Liver (tissue), 9 donors: ENCODE measurements around the gene GPR183. TPM values are rescaled to one million over a fixed set of nuclear protein-coding genes. Genes with fewer than 3 reads are reported as not detected.

ENCODE experiments used
- DNase-seq: peaks from one replicate; pipeline ENCODE4 v3.0.0-alpha.2; 2017; ENCODE audit warnings: low spot score
- H3K27ac ChIP-seq, 2 donors: one replicate each; pipeline ENCODE4 v1.7.0; 2013; ENCODE audit warnings: inconsistent platforms in 2 of 2, low read length in 2 of 2, control low read depth in 1 of 2, low read depth in 1 of 2, mild to moderate bottlenecking in 1 of 2
- H3K27me3 ChIP-seq, 4 donors: one replicate each; pipeline versions ENCODE4 v1.6.1 to v1.7.0; 2013; ENCODE audit warnings: low read length in 3 of 4, inconsistent platforms in 1 of 4, mild to moderate bottlenecking in 1 of 4, moderate library complexity in 1 of 4; ENCODE audit not compliant: control insufficient read depth in 4 of 4, insufficient read depth in 4 of 4
- H3K36me3 ChIP-seq, 4 donors: one replicate each; pipeline versions ENCODE4 v1.6.1 to v1.7.0; 2013; ENCODE audit warnings: low read length in 3 of 4, mild to moderate bottlenecking in 3 of 4, low read depth in 1 of 4, moderate library complexity in 1 of 4; ENCODE audit not compliant: control insufficient read depth in 4 of 4, insufficient read depth in 3 of 4
- H3K4me1 ChIP-seq, 4 donors: one replicate each; pipeline versions ENCODE4 v1.6.1 to v1.7.0; 2013; ENCODE audit warnings: low read length in 3 of 4, mild to moderate bottlenecking in 3 of 4, moderate library complexity in 1 of 4; ENCODE audit not compliant: control insufficient read depth in 4 of 4, insufficient read depth in 4 of 4
- H3K4me3 ChIP-seq, 3 donors: one replicate each; pipeline versions ENCODE4 v1.6.1 to v1.7.0; 2013; ENCODE audit warnings: low read length in 3 of 3, control low read depth in 1 of 3, low read depth in 1 of 3, mild to moderate bottlenecking in 1 of 3
- H3K9ac ChIP-seq, 2 donors: one replicate each; pipeline ENCODE4 v1.7.0; 2013; ENCODE audit warnings: low read length in 2 of 2, mild to moderate bottlenecking in 2 of 2, moderate library complexity in 2 of 2, control low read depth in 1 of 2, low read depth in 1 of 2
- H3K9me3 ChIP-seq, 4 donors: one replicate each; pipeline versions ENCODE4 v1.6.1 to v1.7.0; 2013; ENCODE audit warnings: low read length in 3 of 4; ENCODE audit not compliant: control insufficient read depth in 4 of 4
- FOXA1 ChIP-seq: IDR thresholded peaks from 2 replicates; pipeline ENCODE4 v1.6.1; 2016; ENCODE audit warnings: antibody characterized with exemption
- GABPA ChIP-seq, 2 donors: IDR thresholded peaks in 1 of 2; conservative IDR thresholded peaks in 1 of 2; 2 replicates each; pipeline ENCODE4 v1.6.1; 2016; ENCODE audit warnings: antibody characterized with exemption in 2 of 2, mild to moderate bottlenecking in 1 of 2, moderate library complexity in 1 of 2
- HNF4A ChIP-seq, 2 donors: conservative IDR thresholded peaks; 2 replicates each; pipeline ENCODE4 v1.6.1; 2016; ENCODE audit warnings: antibody characterized with exemption in 2 of 2, mild to moderate bottlenecking in 2 of 2
- RAD21 ChIP-seq, 2 donors: IDR thresholded peaks; 2 replicates each; pipeline ENCODE4 v1.6.1; 2016; ENCODE audit warnings: antibody characterized with exemption in 2 of 2, mild to moderate bottlenecking in 2 of 2
- SP1 ChIP-seq: IDR thresholded peaks from 2 replicates; pipeline ENCODE4 v1.6.1; 2018; ENCODE audit warnings: antibody characterized with exemption, mild to moderate bottlenecking
- TAF1 ChIP-seq: conservative IDR thresholded peaks from 2 replicates; pipeline ENCODE4 v1.6.1; 2016; ENCODE audit warnings: antibody characterized with exemption, mild to moderate bottlenecking
- YY1 ChIP-seq: IDR thresholded peaks from 2 replicates; pipeline ENCODE4 v1.6.1; 2016; ENCODE audit warnings: antibody characterized with exemption, mild to moderate bottlenecking
- WGBS: extraction: QIAGEN DNeasy Blood & Tissue Kit; methylation state at CpG from one replicate; pipeline ENCODE4 v1.1.7; 2013; 5-methylcytosine and 5-hydroxymethylcytosine counted together
- polyA plus RNA-seq, 2 donors: library from polyadenylated mRNA; stranded (reverse) in 1 of 2; unstranded in 1 of 2; fragments of 200-250 nt in 1 of 2; fragments of >200 nt in 1 of 2; fragmentation: Nextera tagmentation in 1 of 2; extraction: Ambion mirVana in 1 of 2; gene quantifications; one replicate each; pipeline versions ENCODE4 v1.2.1 to v1.2.3, GENCODE V29; 2013 to 2015
- total RNA-seq, 2 donors: library from RNA; depleted of rRNA; stranded (reverse); fragments of >200 nt; gene quantifications; one replicate each; pipeline ENCODE4 v1.2.3, GENCODE V29; 2014
- TF ChIP-seq, protein P1 (sequence below): IDR thresholded peaks from 2 replicates; pipeline ENCODE4 v1.6.1; 2016; ENCODE audit warnings: antibody characterized with exemption
- TF ChIP-seq, protein P2 (sequence below): IDR thresholded peaks from 2 replicates; pipeline ENCODE4 v1.6.1; 2016; ENCODE audit warnings: antibody characterized with exemption
- donor health status: healthy.
- donor health status: healthy.
- donor health status: healthy.
- donor health status: healthy.
- donor health status: healthy.

Gene GPR183
- total and polyA plus RNA-seq, 4 donors, result 0.89 to 4.3 (median 2.9) TPM

DNA sequence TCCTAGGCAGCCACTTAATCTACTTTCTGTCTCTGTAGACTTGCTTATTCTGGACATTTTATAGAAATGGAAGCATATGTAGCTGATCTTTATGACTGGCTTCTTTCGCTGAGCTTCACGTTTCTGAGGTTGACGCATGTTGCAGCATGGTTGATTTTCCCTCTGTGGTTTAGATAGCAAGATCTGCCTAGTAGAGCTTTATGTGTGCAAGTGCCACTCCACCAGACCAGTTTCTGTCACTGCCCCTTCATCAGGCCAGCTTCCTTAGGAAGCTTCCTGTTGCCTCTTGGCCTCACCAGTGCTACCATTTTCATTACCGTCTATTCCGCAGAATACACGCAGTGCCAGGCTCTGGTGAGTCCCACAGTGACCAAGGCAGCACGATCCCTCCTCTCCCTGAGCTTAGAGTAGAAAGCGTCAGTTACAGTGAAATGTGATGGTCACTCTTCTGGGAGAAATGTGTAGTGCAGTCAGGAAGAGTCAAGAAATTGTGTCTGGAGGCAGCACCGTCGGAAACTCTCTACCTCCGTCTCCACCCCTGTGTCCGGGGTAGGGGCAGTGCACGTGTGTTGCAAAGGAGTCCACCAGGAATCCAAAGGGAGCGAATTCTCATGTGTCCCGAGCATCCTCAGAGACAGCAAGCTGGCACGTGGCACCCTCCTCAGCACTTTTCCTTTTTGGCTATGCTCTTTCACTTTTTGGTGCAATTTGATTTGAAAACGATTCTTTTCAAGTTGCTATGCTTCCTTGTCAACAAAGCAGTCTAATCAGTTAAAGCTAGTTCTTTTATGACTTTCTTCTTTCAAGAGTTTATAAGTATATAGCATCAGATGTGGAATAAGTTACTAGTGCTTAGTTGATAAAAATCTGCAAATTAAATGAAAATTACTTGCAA, 45.4 kb upstream of the GPR183 start:
- Histone ChIP-seq H3K27ac (no peak overlapping the region), H3K4me3 (no peak overlapping the region), H3K4me1 (peaks cover 0 to 12% (median 2%) of the 10 kb centered on the region in 4 donors), H3K9ac (no peak overlapping the region), H3K27me3 (no peaks in the 10 kb centered on the region), H3K9me3 (no peaks in the 10 kb centered on the region), H3K36me3 (peaks cover 3 to 37% (median 11%) of the 10 kb centered on the region in 4 donors)
- TF ChIP-seq HNF4A (conservative IDR thresholded peaks at IDR 0.05) (no peak), RAD21 (IDR thresholded peaks at IDR 0.05) (no peak), GABPA (IDR thresholded peaks at IDR 0.05 in 1 of 2, conservative IDR thresholded peaks at IDR 0.05 in 1 of 2) (no peak), SP1 (no peak)
- TF ChIP-seq, protein P1, sequence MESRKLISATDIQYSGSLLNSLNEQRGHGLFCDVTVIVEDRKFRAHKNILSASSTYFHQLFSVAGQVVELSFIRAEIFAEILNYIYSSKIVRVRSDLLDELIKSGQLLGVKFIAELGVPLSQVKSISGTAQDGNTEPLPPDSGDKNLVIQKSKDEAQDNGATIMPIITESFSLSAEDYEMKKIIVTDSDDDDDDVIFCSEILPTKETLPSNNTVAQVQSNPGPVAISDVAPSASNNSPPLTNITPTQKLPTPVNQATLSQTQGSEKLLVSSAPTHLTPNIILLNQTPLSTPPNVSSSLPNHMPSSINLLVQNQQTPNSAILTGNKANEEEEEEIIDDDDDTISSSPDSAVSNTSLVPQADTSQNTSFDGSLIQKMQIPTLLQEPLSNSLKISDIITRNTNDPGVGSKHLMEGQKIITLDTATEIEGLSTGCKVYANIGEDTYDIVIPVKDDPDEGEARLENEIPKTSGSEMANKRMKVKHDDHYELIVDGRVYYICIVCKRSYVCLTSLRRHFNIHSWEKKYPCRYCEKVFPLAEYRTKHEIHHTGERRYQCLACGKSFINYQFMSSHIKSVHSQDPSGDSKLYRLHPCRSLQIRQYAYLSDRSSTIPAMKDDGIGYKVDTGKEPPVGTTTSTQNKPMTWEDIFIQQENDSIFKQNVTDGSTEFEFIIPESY, result no peak
- WGBS, result 94% methylated on average over 17 of the region's 17 CpGs
- no peak for DNase-seq

DNA sequence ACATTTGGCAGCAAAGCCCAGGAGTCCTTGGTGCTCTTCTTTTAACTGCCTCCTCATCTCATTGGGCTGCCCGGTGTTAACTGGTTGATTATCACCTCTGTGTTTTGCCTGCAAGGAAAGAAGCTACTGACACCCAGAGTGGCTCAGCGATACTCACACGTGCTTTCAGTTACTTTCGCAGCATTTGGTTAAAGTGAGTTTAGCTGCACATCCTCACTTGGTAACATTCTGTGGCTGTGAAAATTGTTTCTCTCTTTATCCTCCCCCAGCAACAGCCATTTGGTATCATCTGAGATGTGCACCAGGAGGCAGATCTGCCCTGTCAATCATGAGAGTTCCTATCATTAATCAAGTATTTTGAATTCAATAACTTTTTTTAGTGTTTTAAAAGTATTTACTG, 44.6 kb upstream of the GPR183 start:
- H3K4me1 ChIP-seq, result peaks cover 0 to 11% (median 1%) of the 10 kb centered on the region in 4 donors
- H3K27ac ChIP-seq, result no peak overlapping the region
- H3K4me3 ChIP-seq, result no peak overlapping the region
- H3K9ac ChIP-seq, result no peak overlapping the region
- peaks cover 3 to 31% (median 8%) of the 10 kb centered on the region in 4 donors for H3K36me3 ChIP-seq
- 87% methylated on average over 4 of the region's 4 CpGs for WGBS
- no peaks in the 10 kb centered on the region for H3K27me3 ChIP-seq
- TF ChIP-seq RAD21 (IDR thresholded peaks at IDR 0.05) (no peak), SP1 (no peak), FOXA1 (no peak), YY1 (no peak)
- TF ChIP-seq, protein P1, result no peak
- TF ChIP-seq, protein P2, sequence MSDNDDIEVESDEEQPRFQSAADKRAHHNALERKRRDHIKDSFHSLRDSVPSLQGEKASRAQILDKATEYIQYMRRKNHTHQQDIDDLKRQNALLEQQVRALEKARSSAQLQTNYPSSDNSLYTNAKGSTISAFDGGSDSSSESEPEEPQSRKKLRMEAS, result no peak
- no peak for DNase-seq
- H3K9me3 ChIP-seq, result no peaks in the 10 kb centered on the region

DNA sequence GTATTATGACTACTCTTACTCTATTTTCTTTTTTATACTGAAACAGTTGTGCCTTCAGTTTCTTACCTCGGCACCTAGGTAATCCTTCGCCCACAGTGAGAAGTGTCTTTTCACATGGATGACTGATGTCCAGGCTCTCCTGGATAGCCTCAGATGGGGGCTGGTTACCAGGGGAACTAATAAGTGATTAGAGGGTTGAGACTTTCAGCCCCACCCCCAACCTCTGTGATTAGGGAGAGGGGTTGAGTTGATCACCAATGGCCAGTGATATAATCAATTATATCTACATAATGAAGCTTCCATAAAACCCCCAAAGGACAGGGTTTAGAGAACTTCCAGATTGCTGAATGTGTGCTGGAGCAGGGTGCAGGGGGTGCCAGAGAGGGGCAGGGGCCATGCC, 43.0 kb upstream of the GPR183 start:
- H3K9me3 ChIP-seq, result no peaks in the 10 kb centered on the region
- no peaks in the 10 kb centered on the region for H3K27me3 ChIP-seq
- DNase-seq, result no peak
- H3K9ac ChIP-seq, result no peak overlapping the region
- H3K4me1 ChIP-seq, result no peaks in the 10 kb centered on the region
- no peak for TF ChIP-seq TAF1
- no peak overlapping the region for H3K27ac ChIP-seq
- H3K36me3 ChIP-seq, result peaks cover 3 to 24% (median 10%) of the 10 kb centered on the region in 4 donors
- H3K4me3 ChIP-seq, result no peak overlapping the region
- WGBS, result over 99% methylated on average over 2 of the region's 2 CpGs
